Astrocyte of the cerebellum (primary cell): ENCODE data around the gene PLD1.

Experiments used
- DNase-seq: peaks from one replicate; pipeline ENCODE4 v3.0.0-alpha.2; 2011; ENCODE audit warnings: low read depth
- H3K4me3 ChIP-seq: 2 replicates; pipeline ENCODE4 v1.5.1; 2011; ENCODE audit warnings: mild to moderate bottlenecking, low read depth, low read length, moderate library complexity
- in situ Hi-C: cut with HindIII; loops from 2 replicates; pipeline ENCODE4 v1.10.0; 2017; ENCODE audit warnings: low sequenced_read_pairs
- TF ChIP-seq, protein P1 (sequence below): IDR thresholded peaks from 2 replicates; pipeline ENCODE4 v1.5.1; 2012; ENCODE audit warnings: low read length, low read depth, moderate library complexity, mild to moderate bottlenecking; ENCODE audit errors: missing control alignments

The PLD1 gene

DNA sequence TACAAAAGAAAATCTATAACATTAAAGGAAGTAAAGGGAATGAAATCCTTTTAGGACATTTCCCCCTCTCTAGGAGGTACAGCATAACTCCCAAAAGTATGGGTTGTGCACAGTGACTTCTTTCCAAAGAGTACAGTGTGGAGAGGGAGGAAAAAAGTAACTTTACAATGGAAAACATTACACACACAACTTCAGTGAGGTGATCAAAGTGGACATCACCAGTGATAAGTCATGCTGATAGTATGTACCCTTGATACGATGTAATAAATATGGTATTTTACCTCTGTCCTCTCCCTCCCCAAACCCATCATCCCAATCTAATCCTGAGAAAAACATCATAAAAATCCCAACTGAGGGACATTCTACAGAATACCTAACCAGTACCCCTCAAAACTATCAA lies 10.8 kb downstream of the PLD1 start:
- in situ Hi-C loops, result no loop called here
- DNase-seq, result no peak
- TF ChIP-seq, protein P1, sequence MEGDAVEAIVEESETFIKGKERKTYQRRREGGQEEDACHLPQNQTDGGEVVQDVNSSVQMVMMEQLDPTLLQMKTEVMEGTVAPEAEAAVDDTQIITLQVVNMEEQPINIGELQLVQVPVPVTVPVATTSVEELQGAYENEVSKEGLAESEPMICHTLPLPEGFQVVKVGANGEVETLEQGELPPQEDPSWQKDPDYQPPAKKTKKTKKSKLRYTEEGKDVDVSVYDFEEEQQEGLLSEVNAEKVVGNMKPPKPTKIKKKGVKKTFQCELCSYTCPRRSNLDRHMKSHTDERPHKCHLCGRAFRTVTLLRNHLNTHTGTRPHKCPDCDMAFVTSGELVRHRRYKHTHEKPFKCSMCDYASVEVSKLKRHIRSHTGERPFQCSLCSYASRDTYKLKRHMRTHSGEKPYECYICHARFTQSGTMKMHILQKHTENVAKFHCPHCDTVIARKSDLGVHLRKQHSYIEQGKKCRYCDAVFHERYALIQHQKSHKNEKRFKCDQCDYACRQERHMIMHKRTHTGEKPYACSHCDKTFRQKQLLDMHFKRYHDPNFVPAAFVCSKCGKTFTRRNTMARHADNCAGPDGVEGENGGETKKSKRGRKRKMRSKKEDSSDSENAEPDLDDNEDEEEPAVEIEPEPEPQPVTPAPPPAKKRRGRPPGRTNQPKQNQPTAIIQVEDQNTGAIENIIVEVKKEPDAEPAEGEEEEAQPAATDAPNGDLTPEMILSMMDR, result no peak
- H3K4me3 ChIP-seq, result no peak overlapping the region

DNA sequence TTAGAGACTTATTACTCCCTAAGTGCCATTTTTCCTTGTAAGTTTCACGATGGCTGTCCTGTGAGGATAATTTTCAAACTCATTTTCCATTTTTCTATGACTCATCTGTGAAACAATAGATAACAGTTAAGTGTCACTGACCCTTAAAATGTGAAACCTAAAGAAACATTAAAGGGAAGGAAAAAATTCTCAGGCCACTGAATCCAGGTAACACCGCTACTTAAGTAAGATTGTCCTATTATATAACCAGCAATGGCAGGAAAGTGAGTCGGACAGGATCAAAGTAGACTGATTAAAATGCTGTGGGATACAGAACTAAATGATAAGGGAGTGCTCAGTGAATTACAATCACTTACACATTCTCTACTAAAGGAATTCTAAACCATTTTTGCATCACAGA lies 12.4 kb downstream of the PLD1 start:
- TF ChIP-seq, protein P1, result no peak
- no peak overlapping the region for H3K4me3 ChIP-seq
- DNase-seq, result no peak
- in situ Hi-C loops, result no loop called here

GRCh38 chr3:171797265-171797679 lies 13.0 kb downstream of the PLD1 start:
- in situ Hi-C loops, result no loop called here
- TF ChIP-seq, protein P1, result no peak
- no peak for DNase-seq
- no peak overlapping the region for H3K4me3 ChIP-seq

DNA sequence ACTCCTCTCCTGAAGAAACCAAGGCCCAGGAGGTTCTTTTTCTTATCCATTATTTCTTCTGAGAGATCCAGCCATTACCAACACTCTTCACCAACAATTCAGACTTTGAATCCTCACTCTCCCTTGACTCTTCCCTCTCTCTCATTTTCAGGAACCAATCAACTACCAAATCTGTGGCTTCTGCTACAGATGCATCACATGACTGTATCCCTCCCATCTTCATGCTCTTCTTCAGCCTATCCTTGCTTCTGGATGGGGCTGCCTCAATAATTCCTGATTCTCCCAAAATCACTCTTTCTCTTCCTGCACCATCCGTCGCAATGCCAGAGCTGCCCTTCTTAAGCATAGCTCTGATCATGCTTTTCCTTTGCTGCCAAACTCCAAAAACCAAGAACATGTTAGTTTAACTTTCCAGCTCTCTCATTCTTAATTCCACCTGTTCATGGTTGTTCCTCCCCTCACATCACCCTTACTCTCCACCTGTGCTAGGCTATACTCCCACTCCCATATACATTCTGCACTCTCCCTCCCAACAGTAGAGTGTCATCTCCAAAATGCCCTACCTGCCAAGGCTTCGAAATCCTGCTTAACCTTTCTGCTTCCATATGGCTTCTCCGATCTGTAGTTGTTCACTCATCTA lies 13.5 kb downstream of the PLD1 start:
- no peak overlapping the region for H3K4me3 ChIP-seq
- in situ Hi-C loops, result no loop called here
- no peak for DNase-seq
- TF ChIP-seq, protein P1, result no peak

GRCh38 chr3:171792531-171792930 lies 17.8 kb downstream of the PLD1 start:
- no peak overlapping the region for H3K4me3 ChIP-seq
- in situ Hi-C loops, result no loop called here
- DNase-seq, result no peak
- TF ChIP-seq, protein P1, result no peak

DNA sequence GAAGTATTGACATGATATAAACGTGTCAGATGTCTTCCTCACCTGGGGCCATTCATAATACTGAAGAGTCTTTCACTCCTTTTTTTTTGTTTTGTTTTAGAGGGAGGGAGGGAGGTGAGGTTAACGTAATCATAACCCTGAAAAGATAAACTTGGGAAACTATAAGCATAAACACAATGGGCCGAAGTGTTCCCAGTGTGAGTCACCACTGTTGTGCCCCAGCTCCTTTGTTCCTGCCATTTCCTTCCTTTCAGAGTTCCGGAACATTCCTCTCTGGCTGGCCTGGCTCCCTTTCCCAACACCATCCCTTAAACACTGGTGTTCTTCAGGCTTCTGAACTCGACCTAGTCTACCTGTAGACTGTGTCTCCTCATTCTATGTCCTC lies 18.6 kb downstream of the PLD1 start:
- peak; percentile 61 for DNase-seq
- TF ChIP-seq, protein P1, result no peak
- in situ Hi-C loops, result no loop called here
- H3K4me3 ChIP-seq, result no peak overlapping the region
